GM21737 (cell line): ENCODE results near the gene SIRPB2.

Experiments used
- ATAC-seq: cut with Tn5 transposase; IDR thresholded peaks from one replicate; pipeline ENCODE4 v1.9.1; 2021; ENCODE audit warnings: mild to moderate bottlenecking, moderate library complexity; ENCODE audit not compliant: unreplicated experiment

Gene SIRPB2

GRCh38 chr20:1473246-1474220 is 17.7 kb downstream of the SIRPB2 start:
- ATAC-seq = no peak

- no peak for ATAC-seq
Measured at GRCh38 chr20:1472556-1473245, 18.5 kb downstream of the SIRPB2 start.

GRCh38 chr20:1471242-1471641 is 20.0 kb downstream of the SIRPB2 start:
- no peak for ATAC-seq

- no peak for ATAC-seq
Measured at GRCh38 chr20:1469925-1470571, 21.2 kb downstream of the SIRPB2 start.

GRCh38 chr20:1469306-1469905 is 21.8 kb downstream of the SIRPB2 start:
- ATAC-seq = no peak

GRCh38 chr20:1468117-1468624 is 23.0 kb downstream of the SIRPB2 start:
- no peak for ATAC-seq

GRCh38 chr20:1467355-1468116 is 23.7 kb downstream of the SIRPB2 start:
- ATAC-seq = no peak

- no peak for ATAC-seq
Measured at GRCh38 chr20:1467082-1467354, 24.2 kb downstream of the SIRPB2 start.

GRCh38 chr20:1466211-1467081 is 24.8 kb downstream of the SIRPB2 start, which contains the start of gene NSFL1C:
Gene NSFL1C (minus strand): TSS chr20:1466849. CDS start chr20:1466824, 25 bp downstream.
- peak; percentile 82 for ATAC-seq

- no peak for ATAC-seq
Measured at GRCh38 chr20:1465470-1466210, 25.6 kb downstream of the SIRPB2 start.

GRCh38 chr20:1463971-1464570 is 27.1 kb downstream of the SIRPB2 start:
- no peak for ATAC-seq

GRCh38 chr20:1462834-1463233 is 28.4 kb downstream of the SIRPB2 start:
- no peak for ATAC-seq

- ATAC-seq = no peak
Measured at GRCh38 chr20:1462001-1462400, 29.2 kb downstream of the SIRPB2 start.

GRCh38 chr20:1460275-1460674 is 30.9 kb downstream of the SIRPB2 start:
- ATAC-seq = no peak

- ATAC-seq = no peak
Measured at GRCh38 chr20:1457992-1458391, 33.2 kb downstream of the SIRPB2 start.

GRCh38 chr20:1456300-1456699 is 34.9 kb downstream of the SIRPB2 start:
- ATAC-seq = no peak

- ATAC-seq = no peak
Measured at GRCh38 chr20:1450926-1451491, 40.2 kb downstream of the SIRPB2 start.

- no peak for ATAC-seq
Measured at GRCh38 chr20:1449370-1449769, 41.9 kb downstream of the SIRPB2 start.
